Hepatocyte (in vitro differentiated cells): ENCODE data around the gene YBEY. TPM values are rescaled to one million over a fixed set of nuclear protein-coding genes. Genes with fewer than 3 reads are reported as not detected.

Source experiments
- DNase-seq: peaks from one replicate; pipeline ENCODE4 v3.0.0-alpha.2; 2016; ENCODE audit warnings: low spot score
- H2AFZ ChIP-seq: fragments of 200-600 bp; sonication (generic); 2 replicates; pipeline ENCODE4 v1.6.0; 2016; ENCODE audit warnings: antibody characterized with exemption, mild to moderate bottlenecking
- H3K27ac ChIP-seq: fragments of 200-600 bp; sonication (generic); 2 replicates; pipeline ENCODE4 v1.5.1; 2016; ENCODE audit warnings: mild to moderate bottlenecking
- H3K27me3 ChIP-seq: fragments of 200-600 bp; sonication (generic); 2 replicates; pipeline ENCODE4 v1.6.1; 2016
- H3K36me3 ChIP-seq: fragments of 200-600 bp; sonication (generic); replicated peaks from 2 replicates; pipeline ENCODE4 v1.5.1; 2016; ENCODE audit warnings: low read depth; ENCODE audit not compliant: insufficient read depth
- H3K4me1 ChIP-seq: fragments of 200-600 bp; sonication (generic); 2 replicates; pipeline ENCODE4 v1.5.1; 2016; ENCODE audit warnings: mild to moderate bottlenecking, moderate library complexity; ENCODE audit not compliant: insufficient read depth
- H3K4me2 ChIP-seq: fragments of 200-600 bp; sonication (generic); 2 replicates; pipeline ENCODE4 v1.6.0; 2016
- H3K4me3 ChIP-seq: fragments of 200-600 bp; sonication (generic); 2 replicates; pipeline ENCODE4 v1.5.1; 2016; ENCODE audit warnings: mild to moderate bottlenecking
- H3K79me2 ChIP-seq: fragments of 200-600 bp; sonication (generic); 2 replicates; pipeline ENCODE4 v1.6.0; 2017; ENCODE audit warnings: mild to moderate bottlenecking
- H3K9me2 ChIP-seq: fragments of 200-600 bp; sonication (generic); replicated peaks from 2 replicates; pipeline ENCODE4 v1.6.0; 2017; ENCODE audit warnings: mild to moderate bottlenecking; ENCODE audit not compliant: insufficient read depth
- H3K9me3 ChIP-seq: fragments of 200-600 bp; sonication (generic); 2 replicates; pipeline ENCODE4 v1.5.1; 2016; ENCODE audit warnings: low read depth, mild to moderate bottlenecking
- H4K20me1 ChIP-seq: fragments of 200-600 bp; sonication (generic); 2 replicates; pipeline ENCODE4 v1.6.0; 2016; ENCODE audit warnings: mild to moderate bottlenecking; ENCODE audit not compliant: insufficient read depth, poor library complexity, severe bottlenecking
- EZH2 ChIP-seq: fragments of 200-600 bp; sonication (generic); IDR thresholded peaks from 2 replicates; pipeline ENCODE4 v1.6.1; 2016; ENCODE audit warnings: antibody characterized with exemption, mild to moderate bottlenecking, borderline replicate concordance
- EZH2phosphoT487 ChIP-seq: fragments of 200-600 bp; sonication (generic); IDR thresholded peaks from one replicate; pipeline ENCODE4 v1.6.1; 2018; ENCODE audit warnings: antibody characterized with exemption, mild to moderate bottlenecking, low read depth, moderate library complexity; ENCODE audit not compliant: unreplicated experiment, severe bottlenecking
- whole genome bisulfite sequencing: methylation state at CpG from one replicate; pipeline ENCODE4 v1.1.6; 2016; ENCODE audit warnings: low lambda C conversion rate; ENCODE audit errors: missing lambda C conversion rate; 5-methylcytosine and 5-hydroxymethylcytosine counted together
- polyA plus RNA-seq: library from polyadenylated mRNA; unstranded; fragments of >200 nt; fragmentation: Nextera tagmentation; extraction: Ambion mirVana; gene quantifications from 2 replicates; pipeline ENCODE4 v1.2.1, GENCODE V29; 2016
- total RNA-seq: library from RNA; depleted of rRNA; stranded (reverse); fragments of >200 nt; gene quantifications from 2 replicates; pipeline ENCODE4 v1.2.3, GENCODE V29; 2014
- TF ChIP-seq, protein P1 (sequence below): fragments of 200-600 bp; sonication (generic); IDR thresholded peaks from 2 replicates; pipeline ENCODE4 v1.5.1; 2016; ENCODE audit warnings: antibody characterized with exemption, mild to moderate bottlenecking; ENCODE audit not compliant: poor library complexity

Gene YBEY
- total and polyA plus RNA-seq, 2 experiments from 2014 or later = 13.9 to 25.4 TPM

DNA sequence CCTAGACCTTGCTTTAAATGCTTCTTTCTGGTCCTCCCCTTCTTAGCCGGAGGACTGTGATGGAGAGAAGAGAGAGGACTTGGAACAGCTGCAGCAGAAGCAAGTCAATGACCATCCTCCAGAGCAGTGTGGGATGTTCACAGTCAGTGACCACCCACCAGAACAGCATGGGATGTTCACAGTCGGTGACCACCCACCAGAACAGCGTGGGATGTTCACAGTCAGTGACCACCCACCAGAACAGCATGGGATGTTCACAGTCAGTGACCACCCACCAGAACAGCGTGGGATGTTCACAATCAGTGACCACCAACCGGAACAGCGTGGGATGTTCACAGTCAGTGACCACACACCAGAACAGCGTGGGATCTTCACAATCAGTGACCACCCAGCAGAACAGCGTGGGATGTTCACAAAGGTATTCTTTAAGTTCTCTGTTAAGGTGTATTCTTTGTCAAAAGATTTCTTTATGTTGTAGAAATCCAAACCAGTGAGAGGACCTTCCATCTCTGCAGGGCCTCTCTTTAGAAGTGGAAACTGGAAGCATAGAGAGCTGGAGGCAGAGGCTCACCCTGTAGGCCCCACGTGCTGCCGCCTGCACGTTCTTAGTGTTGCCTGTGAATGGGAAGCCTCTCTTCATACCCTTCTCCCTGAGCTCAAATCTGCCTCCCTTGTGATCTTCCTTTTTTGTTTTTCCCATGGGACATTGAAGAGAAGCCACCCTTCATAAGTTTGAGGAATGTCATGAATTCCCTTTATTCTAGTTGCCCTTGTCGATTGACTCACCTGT, 48.4 kb downstream of the YBEY start:
- Histone ChIP-seq H3K4me1 (no peaks in the 10 kb centered on the region), H2AFZ (no peak overlapping the region), H4K20me1 (no peaks in the 10 kb centered on the region), H3K27ac (no peak overlapping the region), H3K9me3 (no peaks in the 10 kb centered on the region), H3K79me2 (peaks cover 26% of the 10 kb centered on the region), H3K4me3 (no peak overlapping the region), H3K36me3 (no peaks in the 10 kb centered on the region), H3K9me2 (no peaks in the 10 kb centered on the region), H3K4me2 (no peak overlapping the region), H3K27me3 (no peaks in the 10 kb centered on the region)
- 95% methylated on average over 12 of the region's 12 CpGs for WGBS
- TF ChIP-seq EZH2 = no peak
- no peak for TF ChIP-seq EZH2phosphoT487
- TF ChIP-seq, protein P1, sequence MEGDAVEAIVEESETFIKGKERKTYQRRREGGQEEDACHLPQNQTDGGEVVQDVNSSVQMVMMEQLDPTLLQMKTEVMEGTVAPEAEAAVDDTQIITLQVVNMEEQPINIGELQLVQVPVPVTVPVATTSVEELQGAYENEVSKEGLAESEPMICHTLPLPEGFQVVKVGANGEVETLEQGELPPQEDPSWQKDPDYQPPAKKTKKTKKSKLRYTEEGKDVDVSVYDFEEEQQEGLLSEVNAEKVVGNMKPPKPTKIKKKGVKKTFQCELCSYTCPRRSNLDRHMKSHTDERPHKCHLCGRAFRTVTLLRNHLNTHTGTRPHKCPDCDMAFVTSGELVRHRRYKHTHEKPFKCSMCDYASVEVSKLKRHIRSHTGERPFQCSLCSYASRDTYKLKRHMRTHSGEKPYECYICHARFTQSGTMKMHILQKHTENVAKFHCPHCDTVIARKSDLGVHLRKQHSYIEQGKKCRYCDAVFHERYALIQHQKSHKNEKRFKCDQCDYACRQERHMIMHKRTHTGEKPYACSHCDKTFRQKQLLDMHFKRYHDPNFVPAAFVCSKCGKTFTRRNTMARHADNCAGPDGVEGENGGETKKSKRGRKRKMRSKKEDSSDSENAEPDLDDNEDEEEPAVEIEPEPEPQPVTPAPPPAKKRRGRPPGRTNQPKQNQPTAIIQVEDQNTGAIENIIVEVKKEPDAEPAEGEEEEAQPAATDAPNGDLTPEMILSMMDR = no peak
- no peak for DNase-seq

GRCh38 chr21:46336603-46337002, 50.5 kb downstream of the YBEY start:
- peaks cover 9% of the 10 kb centered on the region for H3K79me2 ChIP-seq
- TF ChIP-seq EZH2phosphoT487 (no peak), EZH2 (no peak)
- TF ChIP-seq, protein P1 = no peak
- H3K27me3 ChIP-seq = no peaks in the 10 kb centered on the region
- H3K9me2 ChIP-seq = no peaks in the 10 kb centered on the region
- H3K9me3 ChIP-seq = no peaks in the 10 kb centered on the region
- H4K20me1 ChIP-seq = no peaks in the 10 kb centered on the region
- 95% methylated on average over 3 of the region's 3 CpGs for WGBS
- H2AFZ ChIP-seq = no peak overlapping the region
- no peak for DNase-seq
- no peaks in the 10 kb centered on the region for H3K36me3 ChIP-seq
- H3K4me1 ChIP-seq = no peaks in the 10 kb centered on the region
- H3K4me3 ChIP-seq = no peak overlapping the region
- H3K27ac ChIP-seq = no peak overlapping the region
- H3K4me2 ChIP-seq = no peak overlapping the region

DNA sequence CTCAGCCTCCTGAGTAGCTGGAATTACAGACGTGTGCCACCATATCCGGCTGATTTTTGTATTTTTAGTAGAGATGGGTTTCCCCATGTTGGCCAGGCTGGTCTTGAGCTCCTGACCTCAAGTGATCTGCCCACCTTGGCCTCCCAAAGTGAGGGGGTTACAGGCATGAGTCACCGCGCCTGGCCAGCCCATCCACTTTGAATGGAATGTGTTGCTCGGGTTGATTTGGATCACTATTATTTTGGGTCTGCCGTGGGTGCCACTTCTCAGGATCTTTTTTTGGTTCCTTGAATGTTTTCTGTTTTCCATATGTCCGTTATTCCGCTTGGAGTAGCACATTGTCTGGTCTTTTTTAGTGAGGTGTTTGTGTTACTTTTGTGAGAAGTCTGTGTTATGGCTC, 54.9 kb downstream of the YBEY start:
- Histone ChIP-seq H4K20me1 (no peaks in the 10 kb centered on the region), H3K4me2 (no peak overlapping the region), H3K79me2 (peaks cover 13% of the 10 kb centered on the region), H3K4me3 (no peak overlapping the region), H3K4me1 (no peaks in the 10 kb centered on the region), H3K9me3 (no peaks in the 10 kb centered on the region), H3K36me3 (no peaks in the 10 kb centered on the region), H3K27ac (no peak overlapping the region), H3K9me2 (no peaks in the 10 kb centered on the region), H2AFZ (no peak overlapping the region), H3K27me3 (no peaks in the 10 kb centered on the region)
- TF ChIP-seq EZH2 (no peak), EZH2phosphoT487 (no peak)
- TF ChIP-seq, protein P1 = no peak
- 95% methylated on average over 8 of the region's 8 CpGs for WGBS
- no peak for DNase-seq
